ENCODE data around the gene CEP164.

CEP164 gene

DNA sequence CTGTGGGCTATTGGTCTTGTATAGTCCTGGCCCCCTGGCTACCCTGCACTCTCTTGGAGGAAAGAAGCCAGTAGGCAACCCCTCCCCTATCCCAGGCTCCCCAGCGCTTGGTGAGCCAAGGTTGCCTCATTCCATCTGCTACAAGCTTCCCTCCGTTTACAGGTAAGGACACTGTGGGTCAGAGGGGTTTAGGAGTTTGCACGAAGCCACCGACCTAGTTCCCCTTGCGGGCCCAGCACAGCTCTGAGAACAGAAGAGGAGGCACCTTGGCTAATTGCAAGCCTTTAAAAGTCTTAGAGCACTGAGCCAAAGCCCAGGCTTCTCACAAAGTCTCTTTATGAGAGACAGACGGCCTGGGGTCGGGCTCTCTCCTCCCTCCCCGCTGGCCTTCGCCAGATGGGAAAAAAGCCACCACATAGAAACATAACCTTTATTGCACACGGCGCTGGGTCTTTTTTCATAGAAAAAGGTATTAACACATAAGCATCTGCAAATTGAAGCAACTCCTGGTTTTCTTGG lies 99.8 kb downstream of the CEP164 start:
- H3K27ac Mint-ChIP-seq: no peak overlapping the region
- H3K4me1 Mint-ChIP-seq: peaks cover 15% of the 10 kb centered on the region
- H3K4me3 Mint-ChIP-seq: no peak overlapping the region
- no peaks in the 10 kb centered on the region for H3K9me3 Mint-ChIP-seq
- no peaks in the 10 kb centered on the region for H3K36me3 Mint-ChIP-seq
- ATAC-seq (no peak), DNase-seq (ENCODE audit: low spot score in 2 of 2) (no peak)

DNA sequence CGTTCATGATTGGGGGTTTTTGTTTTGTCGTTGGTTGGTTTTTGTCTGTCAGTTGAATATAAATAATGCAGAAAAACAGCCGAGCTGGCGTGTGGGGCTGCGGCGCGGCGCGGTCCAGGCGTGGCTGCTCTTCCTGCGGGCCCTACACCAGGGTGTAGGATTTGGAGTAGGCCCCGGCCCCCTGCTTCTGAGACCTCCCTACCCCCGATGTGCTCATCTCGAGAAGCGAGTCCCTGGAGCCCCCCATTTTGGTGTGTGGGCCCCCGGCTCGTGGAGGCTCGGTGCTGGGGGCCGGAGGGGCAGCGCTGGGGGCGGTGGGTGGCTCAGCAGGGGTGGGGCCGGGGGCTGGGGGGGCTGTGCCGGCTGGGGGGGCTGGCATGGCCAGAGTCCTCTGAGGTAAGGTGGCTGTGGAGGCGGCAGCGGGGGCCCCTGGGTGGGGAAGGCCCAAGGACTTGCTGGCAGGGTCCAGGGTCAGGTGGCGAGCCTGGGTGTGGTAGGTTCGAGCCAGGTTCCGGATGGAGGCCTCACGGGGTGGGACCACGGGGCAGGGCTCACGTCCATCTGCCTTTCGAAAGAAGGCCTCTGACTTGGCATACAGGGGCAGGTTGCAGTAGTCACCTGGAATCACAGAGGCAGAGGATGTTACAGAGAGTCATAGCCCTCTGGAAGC lies 100.7 kb downstream of the CEP164 start:
- H3K27ac Mint-ChIP-seq: no peak overlapping the region
- ATAC-seq (no peak), DNase-seq (ENCODE audit: low spot score in 2 of 2) (no peak)
- peaks cover 15% of the 10 kb centered on the region for H3K4me1 Mint-ChIP-seq
- H3K9me3 Mint-ChIP-seq: no peaks in the 10 kb centered on the region
- no peak overlapping the region for H3K4me3 Mint-ChIP-seq
- no peaks in the 10 kb centered on the region for H3K36me3 Mint-ChIP-seq

DNA sequence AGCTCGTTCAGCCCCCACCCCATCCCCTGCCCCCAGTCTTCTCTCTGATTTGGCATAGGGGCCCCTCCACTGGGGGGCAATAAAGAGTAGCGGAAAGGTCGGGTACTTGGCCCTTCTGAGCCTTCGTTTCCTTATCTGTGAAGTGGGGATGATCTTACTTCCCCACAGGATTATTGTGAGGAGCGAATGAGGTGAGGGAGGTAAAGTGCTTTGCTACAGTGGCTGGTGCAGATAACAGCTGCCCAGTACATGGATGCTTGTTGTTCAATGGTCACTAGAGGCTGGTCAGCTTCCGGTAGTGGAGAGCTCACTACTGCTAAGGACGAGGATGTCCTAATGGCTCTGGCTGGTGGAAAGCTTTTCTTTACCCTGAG lies 101.2 kb downstream of the CEP164 start:
- Mint-ChIP-seq H3K9me3 (no peaks in the 10 kb centered on the region), H3K36me3 (no peaks in the 10 kb centered on the region), H3K4me3 (no peak overlapping the region), H3K4me1 (peaks cover 15% of the 10 kb centered on the region), H3K27ac (no peak overlapping the region)
- no peak for ATAC-seq
- DNase-seq (ENCODE audit: low spot score in 2 of 2): no peak

DNA sequence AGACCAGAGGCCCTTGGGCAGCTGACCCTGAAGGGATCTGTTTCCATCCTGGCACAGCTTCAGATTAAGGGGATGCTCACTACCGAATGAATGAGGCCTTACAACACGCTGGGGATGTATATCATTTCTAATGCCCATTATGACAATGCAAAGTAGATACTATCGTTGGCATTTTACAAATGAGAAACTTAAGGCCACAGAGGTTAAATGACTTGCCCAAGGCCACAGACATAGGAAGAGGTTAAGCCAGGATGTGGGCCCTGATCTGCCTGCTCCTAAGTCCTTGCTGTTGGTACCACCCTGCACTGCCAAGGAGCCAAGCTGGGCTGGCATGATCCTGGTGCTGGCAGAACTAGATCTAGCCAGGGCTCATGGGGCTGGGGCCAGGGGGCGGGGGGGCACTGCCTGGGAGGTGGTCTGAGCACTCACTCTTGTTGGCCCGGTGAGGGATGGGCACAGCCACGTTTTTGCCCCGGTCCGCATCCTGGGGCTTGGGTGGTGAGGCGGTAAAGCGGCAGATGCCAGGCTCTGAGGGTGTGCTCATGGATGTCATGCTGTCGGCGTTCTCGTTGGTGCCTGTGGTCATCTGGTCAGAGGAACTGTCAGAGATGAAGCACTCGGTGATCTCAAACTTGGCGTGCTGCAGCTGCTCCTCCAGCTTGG lies 102.8 kb downstream of the CEP164 start:
- peak; percentile 40 for ATAC-seq
- H3K4me1 Mint-ChIP-seq: peaks cover 15% of the 10 kb centered on the region
- no peaks in the 10 kb centered on the region for H3K36me3 Mint-ChIP-seq
- no peak overlapping the region for H3K4me3 Mint-ChIP-seq
- H3K9me3 Mint-ChIP-seq: no peaks in the 10 kb centered on the region
- no peak overlapping the region for H3K27ac Mint-ChIP-seq
- DNase-seq (ENCODE audit: low spot score in 2 of 2): no peak

DNA sequence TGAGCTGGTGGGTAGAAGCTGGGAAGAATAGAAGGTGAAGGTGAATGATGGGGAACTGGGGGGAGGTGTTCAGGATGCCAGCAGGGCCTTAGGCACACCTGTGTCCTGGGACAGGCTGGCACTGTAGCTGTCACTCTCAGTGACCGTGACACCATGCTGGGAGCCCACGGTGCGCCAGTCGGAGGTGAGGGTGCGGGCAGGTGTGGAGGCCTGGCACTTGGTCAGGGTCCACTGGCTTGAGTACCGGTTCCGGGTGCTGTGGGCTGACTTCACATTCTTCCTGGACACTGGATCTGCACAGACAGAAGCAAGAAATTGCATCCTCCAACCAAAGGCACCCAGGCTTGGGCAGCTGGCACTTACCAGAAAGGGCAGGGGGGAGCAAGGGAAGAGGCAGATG lies 103.8 kb downstream of the CEP164 start:
- ATAC-seq: no peak
- Mint-ChIP-seq H3K4me3 (no peak overlapping the region), H3K27ac (no peak overlapping the region), H3K9me3 (no peaks in the 10 kb centered on the region), H3K36me3 (no peaks in the 10 kb centered on the region), H3K4me1 (peaks cover 9% of the 10 kb centered on the region)
- DNase-seq (ENCODE audit: low spot score in 2 of 2): no peak

DNA sequence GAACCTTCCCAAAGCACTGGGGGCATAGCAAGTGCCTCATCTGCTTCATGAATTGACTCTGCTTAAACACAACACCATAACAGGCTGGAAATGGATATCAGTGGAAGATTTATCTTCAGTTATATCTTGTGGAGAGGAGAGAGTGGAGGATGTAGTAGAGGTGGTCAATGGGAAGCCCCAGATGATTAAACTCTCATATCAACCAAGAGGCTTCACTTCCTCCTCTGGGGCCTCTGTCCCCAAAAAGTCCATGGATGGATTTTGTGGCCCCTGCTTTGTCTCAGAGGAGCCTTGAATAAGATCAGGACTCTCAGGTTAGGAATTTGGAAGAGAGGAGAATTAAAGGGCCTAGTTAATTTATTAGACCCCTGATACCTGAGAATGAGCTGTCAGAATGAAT lies 106.1 kb downstream of the CEP164 start:
- no peaks in the 10 kb centered on the region for H3K9me3 Mint-ChIP-seq
- no peak overlapping the region for H3K4me3 Mint-ChIP-seq
- ATAC-seq (no peak), DNase-seq (ENCODE audit: low spot score in 2 of 2) (no peak)
- H3K36me3 Mint-ChIP-seq: no peaks in the 10 kb centered on the region
- no peaks in the 10 kb centered on the region for H3K4me1 Mint-ChIP-seq
- H3K27ac Mint-ChIP-seq: no peak overlapping the region

DNA sequence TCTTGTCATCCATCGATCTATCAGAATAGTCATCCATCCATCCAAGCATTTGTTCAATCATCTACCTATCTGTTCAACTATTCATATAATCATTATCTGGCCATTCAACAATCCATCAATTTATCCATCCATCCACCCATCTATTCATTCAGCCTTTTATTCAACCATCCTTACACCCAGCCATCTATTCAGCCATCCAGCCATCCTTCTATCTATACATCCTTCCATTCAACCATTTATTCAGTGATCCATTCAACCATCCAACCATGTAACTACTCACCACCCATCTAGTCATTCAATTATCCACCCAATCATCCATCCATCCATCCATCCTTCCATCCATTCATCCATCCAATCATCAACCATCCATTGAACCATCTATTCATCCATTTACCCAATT lies 106.8 kb downstream of the CEP164 start:
- no peaks in the 10 kb centered on the region for H3K9me3 Mint-ChIP-seq
- ATAC-seq: no peak
- H3K36me3 Mint-ChIP-seq: no peaks in the 10 kb centered on the region
- no peaks in the 10 kb centered on the region for H3K4me1 Mint-ChIP-seq
- no peak for DNase-seq (ENCODE audit: low spot score in 2 of 2)
- H3K4me3 Mint-ChIP-seq: no peak overlapping the region
- H3K27ac Mint-ChIP-seq: no peak overlapping the region

DNA sequence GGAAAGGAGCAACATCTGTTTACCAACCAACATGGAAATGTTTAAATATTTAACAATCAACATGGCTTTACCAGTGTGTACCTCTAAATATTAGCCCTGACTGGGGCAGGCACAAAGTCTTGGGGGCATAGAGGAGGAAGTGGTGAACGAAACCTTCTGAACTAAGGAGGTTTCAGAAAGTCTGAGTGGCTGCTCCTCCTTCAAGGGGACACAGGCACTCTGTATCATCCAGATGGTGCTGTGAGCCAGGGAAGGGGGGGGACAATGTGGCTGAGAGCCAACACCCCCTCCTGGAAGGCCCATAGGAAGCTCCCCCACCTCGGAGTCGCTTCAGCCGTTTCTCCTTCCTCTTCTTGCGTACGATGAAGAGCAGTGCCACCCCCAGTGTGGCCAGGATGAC lies 107.7 kb downstream of the CEP164 start:
- H3K27ac Mint-ChIP-seq: no peak overlapping the region
- no peaks in the 10 kb centered on the region for H3K4me1 Mint-ChIP-seq
- DNase-seq (ENCODE audit: low spot score in 2 of 2): no peak
- no peak overlapping the region for H3K4me3 Mint-ChIP-seq
- no peaks in the 10 kb centered on the region for H3K36me3 Mint-ChIP-seq
- no peak for ATAC-seq
- no peaks in the 10 kb centered on the region for H3K9me3 Mint-ChIP-seq

DNA sequence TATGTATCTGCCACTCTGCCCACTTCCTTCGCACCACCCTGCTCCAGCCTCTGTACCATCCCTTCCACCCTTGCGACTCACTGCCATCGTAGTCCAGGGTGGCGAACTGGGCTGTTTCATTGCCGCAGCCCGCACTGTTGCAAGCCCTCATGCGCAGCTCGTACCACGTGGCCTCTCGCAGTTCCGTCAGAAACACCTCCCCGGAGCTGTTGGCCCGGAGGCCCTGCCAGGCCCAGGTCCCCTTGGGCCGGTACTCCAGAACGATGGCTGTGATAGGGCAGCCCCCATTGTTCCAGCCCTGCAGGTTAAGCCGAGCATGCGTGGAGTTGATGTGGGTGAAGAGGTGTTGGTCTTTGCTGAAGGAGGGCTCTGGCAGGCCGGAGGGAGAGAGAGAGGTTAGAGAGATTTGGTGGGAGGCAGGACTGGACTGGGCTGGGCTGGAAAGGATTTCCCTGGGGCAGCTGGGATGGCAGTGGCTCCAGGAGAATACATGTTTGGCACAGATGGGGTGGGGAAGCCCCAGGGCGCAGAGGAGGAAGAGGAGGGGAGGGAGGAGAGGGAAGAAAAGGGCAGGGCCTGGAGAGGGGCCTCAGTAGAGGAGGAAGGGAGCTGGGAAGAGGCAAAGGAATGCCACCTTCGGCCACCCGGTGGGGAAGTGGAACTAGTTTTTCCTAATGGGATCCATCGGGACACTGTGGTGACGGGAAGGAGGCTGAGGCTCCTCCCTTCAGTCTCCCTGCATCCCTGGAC lies 109.6 kb downstream of the CEP164 start:
- H3K27ac Mint-ChIP-seq: no peak overlapping the region
- DNase-seq (ENCODE audit: low spot score in 2 of 2): no peak
- no peak overlapping the region for H3K4me3 Mint-ChIP-seq

DNA sequence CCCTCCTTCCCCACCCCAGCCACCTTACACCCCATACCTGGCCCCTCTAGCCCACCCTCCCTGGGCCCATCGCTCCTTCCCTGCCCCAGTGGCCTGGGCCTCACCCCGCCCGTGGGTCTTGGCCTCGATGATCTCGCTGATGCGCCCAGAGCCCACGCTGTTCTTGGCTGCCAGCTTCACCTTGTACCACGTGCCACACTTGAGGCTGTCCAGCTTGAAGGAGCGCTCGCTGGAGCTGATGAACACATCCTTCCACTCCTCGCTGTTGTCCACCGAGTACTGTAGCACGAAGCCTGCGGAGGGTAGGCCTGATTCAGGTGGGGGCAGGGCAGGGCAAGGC lies 110.1 kb downstream of the CEP164 start:
- Mint-ChIP-seq H3K36me3 (no peaks in the 10 kb centered on the region), H3K4me1 (no peaks in the 10 kb centered on the region), H3K9me3 (no peaks in the 10 kb centered on the region), H3K27ac (no peak overlapping the region), H3K4me3 (no peak overlapping the region)
- no peak for DNase-seq (ENCODE audit: low spot score in 2 of 2)
- no peak for ATAC-seq

More for the DNA sequence above, 109.6 kb downstream of the CEP164 start:
- Mint-ChIP-seq H3K4me1 (no peaks in the 10 kb centered on the region), H3K36me3 (no peaks in the 10 kb centered on the region), H3K9me3 (no peaks in the 10 kb centered on the region)
- ATAC-seq: no peak

DNA sequence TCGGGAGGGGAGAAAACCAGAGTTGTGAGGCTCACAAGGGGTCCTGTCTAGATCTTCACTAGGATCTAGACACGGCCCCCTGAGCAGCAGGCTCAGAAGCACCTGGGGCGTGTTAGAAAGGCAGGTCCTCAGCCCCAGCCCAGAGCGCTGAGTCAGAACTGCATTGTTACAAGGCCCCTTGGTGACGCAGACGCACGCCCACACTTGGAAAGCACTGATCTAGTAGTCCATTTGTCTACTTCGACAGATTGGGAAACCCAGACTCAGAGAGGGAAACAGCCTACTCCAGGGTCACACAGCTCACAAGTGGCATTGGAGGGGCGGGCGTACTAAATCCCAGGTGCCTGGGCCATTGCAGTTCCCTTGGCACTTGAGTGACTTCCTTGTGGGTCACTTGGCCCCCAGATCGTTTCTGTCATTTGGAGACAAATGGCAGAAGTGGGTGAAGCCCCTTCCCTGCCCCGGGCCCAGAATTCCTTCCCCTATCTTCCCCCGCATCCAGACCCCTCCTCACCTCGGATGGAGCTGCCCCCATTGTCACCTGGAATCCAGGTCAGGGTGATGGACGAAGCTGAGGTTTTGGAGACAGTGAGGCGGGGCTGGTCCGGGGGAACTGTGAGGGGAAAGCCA lies 110.8 kb downstream of the CEP164 start:
- Mint-ChIP-seq H3K36me3 (no peaks in the 10 kb centered on the region), H3K27ac (no peak overlapping the region), H3K4me3 (no peak overlapping the region), H3K9me3 (no peaks in the 10 kb centered on the region), H3K4me1 (no peaks in the 10 kb centered on the region)
- no peak for DNase-seq (ENCODE audit: low spot score in 2 of 2)
- peak; percentile 81 for ATAC-seq

DNA sequence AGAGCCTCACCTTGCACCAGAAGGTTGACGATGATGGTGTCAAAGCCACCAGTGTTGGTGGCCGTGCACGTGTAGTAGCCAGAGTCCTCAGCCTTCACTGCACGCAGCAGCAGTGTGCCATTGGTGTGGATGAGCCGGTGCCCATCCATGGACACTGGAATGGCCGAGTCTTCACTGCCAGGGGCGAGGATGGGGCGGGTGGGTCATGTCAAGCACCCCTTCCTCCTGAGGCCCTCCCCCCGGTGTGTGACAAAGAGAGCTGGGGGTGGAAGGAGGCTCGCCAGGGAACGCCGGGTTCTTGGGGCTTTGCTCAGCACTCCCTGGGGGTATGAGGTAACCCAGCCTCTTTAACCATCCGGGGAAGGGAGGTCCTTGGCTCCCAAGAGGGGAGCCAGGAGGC lies 111.6 kb downstream of the CEP164 start:
- no peaks in the 10 kb centered on the region for H3K9me3 Mint-ChIP-seq
- no peak for DNase-seq (ENCODE audit: low spot score in 2 of 2)
- no peak overlapping the region for H3K27ac Mint-ChIP-seq
- no peaks in the 10 kb centered on the region for H3K36me3 Mint-ChIP-seq
- no peak overlapping the region for H3K4me3 Mint-ChIP-seq
- ATAC-seq: no peak
- no peaks in the 10 kb centered on the region for H3K4me1 Mint-ChIP-seq

DNA sequence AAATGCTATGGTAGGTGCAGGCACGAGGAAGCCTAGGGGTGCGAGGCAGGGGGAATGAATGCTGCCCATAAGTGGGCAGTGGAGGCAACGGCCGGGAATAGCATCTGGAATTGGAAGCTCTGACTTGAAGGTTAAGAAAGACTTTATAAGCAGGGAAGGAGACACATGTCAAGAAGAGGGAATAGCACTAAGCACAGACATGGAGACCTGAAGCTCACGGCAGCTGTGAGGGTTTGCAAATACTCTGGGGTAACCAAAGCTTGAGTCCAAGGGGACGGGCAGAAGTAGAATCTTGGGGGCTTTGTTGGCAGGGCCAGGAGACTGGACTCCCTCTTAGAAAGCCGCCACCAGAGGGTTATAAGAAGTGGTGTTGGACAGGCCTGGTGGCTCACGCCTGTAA lies 112.6 kb downstream of the CEP164 start:
- Mint-ChIP-seq H3K4me3 (no peak overlapping the region), H3K9me3 (no peaks in the 10 kb centered on the region), H3K36me3 (no peaks in the 10 kb centered on the region), H3K27ac (no peak overlapping the region), H3K4me1 (no peaks in the 10 kb centered on the region)
- no peak for DNase-seq (ENCODE audit: low spot score in 2 of 2)
- no peak for ATAC-seq

DNA sequence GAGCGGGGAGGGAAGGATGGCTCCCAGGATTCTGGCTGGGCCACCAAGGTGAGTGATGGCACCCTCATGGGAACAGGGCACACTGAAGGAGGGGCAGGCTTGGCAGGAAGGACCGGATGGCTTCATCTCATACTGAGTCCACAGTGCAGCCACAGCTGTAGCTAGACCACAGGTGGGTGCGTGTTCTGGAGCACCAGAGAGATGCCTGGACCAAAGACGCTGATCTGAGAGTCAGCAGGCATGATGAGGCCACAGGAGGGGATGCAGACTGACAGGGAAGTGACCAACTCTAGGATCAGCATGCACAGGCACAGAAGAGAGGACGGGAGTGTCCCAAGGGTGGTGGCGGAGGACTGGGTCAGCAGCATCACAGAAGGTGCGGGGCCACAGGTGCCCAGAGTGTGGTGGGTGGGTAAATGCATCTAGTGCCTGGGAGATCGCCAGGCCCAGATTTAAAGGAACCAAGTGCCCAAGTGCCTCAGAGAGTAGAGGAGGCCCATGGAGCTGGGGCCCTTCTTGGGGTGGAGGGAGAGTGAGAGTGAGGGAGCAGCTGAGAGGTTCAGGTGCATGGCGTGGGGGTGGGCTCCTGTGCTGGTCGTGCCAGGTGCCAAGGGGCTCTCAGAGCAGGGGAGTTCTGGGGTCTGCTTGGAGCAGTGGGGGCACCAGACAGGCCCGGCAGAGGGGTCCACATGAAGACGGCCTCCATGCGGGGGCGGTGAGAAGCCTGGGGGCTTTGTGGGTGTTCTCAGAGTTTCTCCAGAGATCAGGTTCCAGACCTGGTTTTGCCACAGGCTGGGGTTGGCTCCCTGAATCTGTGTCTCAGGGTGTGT lies 113.7 kb downstream of the CEP164 start:
- no peak overlapping the region for H3K27ac Mint-ChIP-seq
- no peak for ATAC-seq

More for the DNA sequence above, 113.7 kb downstream of the CEP164 start:
- Mint-ChIP-seq H3K9me3 (no peaks in the 10 kb centered on the region), H3K36me3 (no peaks in the 10 kb centered on the region), H3K4me1 (no peaks in the 10 kb centered on the region), H3K4me3 (no peak overlapping the region)
- no peak for DNase-seq (ENCODE audit: low spot score in 2 of 2)

Data from stimulated activated effector memory CD8-positive, alpha-beta T cell treated with anti-CD3 and anti-CD28 coated beads, Interleukin-12 subunit alpha, Interleukin-12 subunit beta, amount 100 ng/mL, for 72 hours (primary cell).